Spleen (tissue), 11 donors: Measurements from ENCODE around the gene CRTC3. TPM values are rescaled to one million over a fixed set of nuclear protein-coding genes. Genes with fewer than 3 reads are reported as not detected.
"Not testable (repeated sequence)": the region's sequence is repeated elsewhere in the genome, so short reads cannot be mapped to it uniquely, and the experiment has no call there.

ENCODE experiments used
- DNase-seq: peaks from one replicate; pipeline ENCODE4 v3.0.0-alpha.2; 2020
- H3K27ac ChIP-seq, 8 donors: fragments of 200-600 bp; sonication (generic) in 7 of 8; 1 replicate in 4 of 8; 2 replicates in 4 of 8; pipeline versions ENCODE4 v1.5.0 to v1.8.0; 2016 to 2021; ENCODE audit warnings: inconsistent platforms in 4 of 8, mild to moderate bottlenecking in 4 of 8, moderate library complexity in 1 of 8
- H3K27me3 ChIP-seq, 7 donors: fragments of 200-600 bp; sonication (generic) in 6 of 7; replicated peaks in 1 of 7; 1 replicate in 4 of 7; 2 replicates in 3 of 7; pipeline versions ENCODE4 v1.5.0 to v1.8.0; 2016 to 2021; ENCODE audit warnings: inconsistent platforms in 3 of 7, mild to moderate bottlenecking in 1 of 7
- H3K36me3 ChIP-seq, 6 donors: fragments of 200-600 bp; sonication (generic) in 5 of 6; 1 replicate in 4 of 6; 2 replicates in 2 of 6; pipeline versions ENCODE4 v1.5.0 to v1.8.0; 2016 to 2021; ENCODE audit warnings: inconsistent platforms in 2 of 6
- H3K4me1 ChIP-seq, 6 donors: fragments of 200-600 bp; sonication (generic) in 5 of 6; 1 replicate in 3 of 6; 2 replicates in 3 of 6; pipeline versions ENCODE4 v1.5.0 to v1.8.0; 2016 to 2021; ENCODE audit warnings: inconsistent platforms in 3 of 6
- H3K4me3 ChIP-seq, 8 donors: fragments of 200-600 bp; sonication (generic) in 7 of 8; 1 replicate in 4 of 8; 2 replicates in 4 of 8; pipeline versions ENCODE4 v1.5.0 to v1.8.0; 2016 to 2021; ENCODE audit warnings: inconsistent platforms in 4 of 8, mild to moderate bottlenecking in 4 of 8, moderate library complexity in 2 of 8
- H3K9me3 ChIP-seq, 8 donors: fragments of 200-600 bp; sonication (generic) in 7 of 8; 1 replicate in 4 of 8; 2 replicates in 4 of 8; pipeline versions ENCODE4 v1.5.0 to v1.8.0; 2016 to 2021; ENCODE audit warnings: inconsistent platforms in 4 of 8
- CTCF ChIP-seq, 11 experiments: fragments of 200-600 bp in 7 of 11; fragments of 450-650 bp in 4 of 11; sonication (generic) in 4 of 11; IDR thresholded peaks in 8 of 11; conservative IDR thresholded peaks in 3 of 11; 1 replicate in 7 of 11; 2 replicates in 4 of 11; pipeline versions ENCODE4 v1.4.0 to v1.8.0; 2016 to 2021; ENCODE audit warnings: antibody characterized with exemption in 11 of 11, inconsistent platforms in 4 of 11, mild to moderate bottlenecking in 1 of 11
- POLR2A ChIP-seq, 3 donors: fragments of 450-650 bp; IDR thresholded peaks; one replicate each; pipeline ENCODE4 v1.5.1; 2017; ENCODE audit warnings: antibody characterized with exemption in 3 of 3, mild to moderate bottlenecking in 1 of 3
- POLR2AphosphoS5 ChIP-seq, 3 donors: sonication (generic); formaldehyde crosslinking; IDR thresholded peaks; one replicate each; pipeline ENCODE4 v1.5.1; 2017; ENCODE audit warnings: antibody characterized with exemption in 3 of 3
- WGBS, 5 donors: extraction: QIAGEN DNeasy Blood & Tissue Kit in 3 of 5; methylation state at CpG; one replicate each; pipeline versions ENCODE4 v1.1.5 to v1.1.7; 2013 to 2018; 5-methylcytosine and 5-hydroxymethylcytosine counted together
- intact Hi-C: fragments of 100-400 bp; cut with DNase I; formaldehyde crosslinking; loops from one replicate; pipeline ENCODE4 v1.15.0; 2023; ENCODE audit warnings: low total_unique reads
- polyA plus RNA-seq, 3 donors: library from polyadenylated mRNA; stranded (reverse); fragments of 200-250 nt; gene quantifications; one replicate each; pipeline ENCODE4 v1.2.1, GENCODE V29; 2013
- total RNA-seq, 7 donors: library from RNA; depleted of rRNA in 3 of 7; stranded (reverse); fragments of >200 nt in 3 of 7; fragmentation: NEBNext Ultra II Directional in 4 of 7; extraction: Animal tissue kit (Norgen Biotek cat#: 25700) in 4 of 7; gene quantifications; one replicate each; pipeline versions ENCODE4 v1.1.0 to v1.2.1, GENCODE V29; 2016 to 2021
- donor health status: healthy with polysubstance abuse.
- donor health status: DM: no; HTN: no; CAD: no; lungs with moderate emphysema.
- donor health status: DM: no; HTN: no; CAD: no.
- donor health status: Bipolar disorder and iron deficiency.
- donor health status: healthy.
- donor health status: DM: no; HTN: no; CAD: no.
- donor health status: DM: yes; HTN: yes; CAD: no.

The CRTC3 gene
- total and polyA plus RNA-seq, 10 donors, result 7.7 to 51.2 (median 43.4) TPM

GRCh38 chr15:90523373-90523772, 6.3 kb upstream of the CRTC3 start:
- 91 to 97% (median 94%) methylated on average over 3 of the region's 3 CpGs for WGBS, 5 donors
- Histone ChIP-seq H3K27ac (no peak overlapping the region), H3K27me3 (no peaks in the 10 kb centered on the region), H3K4me3 (no peak overlapping the region), H3K4me1 (no peaks in the 10 kb centered on the region), H3K36me3 (no peaks in the 10 kb centered on the region), H3K9me3 (no peaks in the 10 kb centered on the region)
- intact Hi-C loops, result no loop called here
- no peak for TF ChIP-seq CTCF (IDR thresholded peaks at IDR 0.05 in 8 of 11, conservative IDR thresholded peaks at IDR 0.05 in 3 of 11)
- TF ChIP-seq POLR2A (IDR thresholded peaks at IDR 0.05), result no peak
- no peak for TF ChIP-seq POLR2AphosphoS5 (IDR thresholded peaks at IDR 0.05)
- DNase-seq, result no peak

- H3K36me3 ChIP-seq, H3K27me3 ChIP-seq, H3K4me1 ChIP-seq, intact Hi-C loops, H3K9me3 ChIP-seq, H3K27ac ChIP-seq, DNase-seq, H3K4me3 ChIP-seq: not testable (repeated sequence)
- 75 to 93% (median 89%) methylated on average over 6 of the region's 6 CpGs for WGBS, 5 donors
Observed at GRCh38 chr15:90524018-90524803, 5.5 kb upstream of the CRTC3 start.

GRCh38 chr15:90529011-90529370, 732 bp upstream of the CRTC3 start:
- no peaks in the 10 kb centered on the region for H3K9me3 ChIP-seq
- H3K4me1 ChIP-seq, result peaks cover 15 to 46% (median 33%) of the 10 kb centered on the region in 6 donors
- H3K36me3 ChIP-seq, result no peaks in the 10 kb centered on the region
- no peaks in the 10 kb centered on the region for H3K27me3 ChIP-seq
- TF ChIP-seq POLR2A (IDR thresholded peaks at IDR 0.05), result no peak
- no peak for TF ChIP-seq CTCF (IDR thresholded peaks at IDR 0.05 in 8 of 11, conservative IDR thresholded peaks at IDR 0.05 in 3 of 11)
- no peak for TF ChIP-seq POLR2AphosphoS5 (IDR thresholded peaks at IDR 0.05)
- DNase-seq, result no peak
- intact Hi-C loops, result no loop called here
- H3K27ac ChIP-seq, result peak overlapping the region in 6 of 8 donors; percentile 90 to 97 (median 91)
- WGBS, 5 donors, result 84 to 88% (median 86%) methylated on average over 15 of the region's 15 CpGs
- H3K4me3 ChIP-seq, result peak overlapping the region in 7 of 8 donors; percentile 58 to 90 (median 64)

- Histone ChIP-seq H3K27me3 (no peaks in the 10 kb centered on the region), H3K9me3 (no peaks in the 10 kb centered on the region), H3K27ac (peak overlapping the region; percentile 77 to 97 (median 91)), H3K4me1 (peaks cover 15 to 61% (median 35%) of the 10 kb centered on the region in 6 donors), H3K36me3 (no peaks in the 10 kb centered on the region), H3K4me3 (peak overlapping the region; percentile 58 to 90 (median 66))
- DNase-seq, result peak; percentile 93
- WGBS, 5 donors, result 0 to 1% (median 1%) methylated on average over 53 to 76 of the region's 76 CpGs
- intact Hi-C loops, result no loop called here
- TF ChIP-seq POLR2AphosphoS5 (IDR thresholded peaks at IDR 0.05) (peak in 1 of 3 donors; percentile 72), CTCF (IDR thresholded peaks at IDR 0.05 in 8 of 11, conservative IDR thresholded peaks at IDR 0.05 in 3 of 11) (no peak)
Observed at GRCh38 chr15:90530250-90531051, 728 bp downstream of the CRTC3 start.
